ENCODE data around the gene LAMA5.

LAMA5 gene

GRCh38 chr20:62357681-62358080 is 9.4 kb downstream of the LAMA5 start:
- peak overlapping the region; percentile 47 to 68 for H3K27ac ChIP-seq (ENCODE audit: low read depth in 2 of 2, low read length in 2 of 2)
- H3K9ac ChIP-seq (ENCODE audit: low read depth in 1 of 2, low read length in 2 of 2) = no peak overlapping the region
- H3K9me3 ChIP-seq (ENCODE audit: control insufficient read depth in 2 of 2, low read length in 2 of 2) = no peaks in the 10 kb centered on the region
- no peaks in the 10 kb centered on the region for H3K27me3 ChIP-seq (ENCODE audit: control insufficient read depth in 2 of 2, insufficient read depth in 2 of 2, low read length in 2 of 2)
- H3K4me3 ChIP-seq (ENCODE audit: low read length in 2 of 2) = no peak overlapping the region
- no peaks in the 10 kb centered on the region for H3K36me3 ChIP-seq (ENCODE audit: control insufficient read depth in 2 of 2, insufficient read depth in 2 of 2, low read length in 2 of 2)
- peaks cover 21 to 34% of the 10 kb centered on the region in 2 donors for H3K4me1 ChIP-seq (ENCODE audit: control insufficient read depth in 2 of 2, insufficient read depth in 2 of 2, low read length in 2 of 2)

- peak overlapping the region in 1 of 2 donors; percentile 12 for H3K9ac ChIP-seq (ENCODE audit: low read depth in 1 of 2, low read length in 2 of 2)
- peaks cover 21 to 34% of the 10 kb centered on the region in 2 donors for H3K4me1 ChIP-seq (ENCODE audit: control insufficient read depth in 2 of 2, insufficient read depth in 2 of 2, low read length in 2 of 2)
- H3K36me3 ChIP-seq (ENCODE audit: control insufficient read depth in 2 of 2, insufficient read depth in 2 of 2, low read length in 2 of 2) = no peaks in the 10 kb centered on the region
- no peak overlapping the region for H3K4me3 ChIP-seq (ENCODE audit: low read length in 2 of 2)
- no peaks in the 10 kb centered on the region for H3K9me3 ChIP-seq (ENCODE audit: control insufficient read depth in 2 of 2, low read length in 2 of 2)
- peak overlapping the region; percentile 47 to 68 for H3K27ac ChIP-seq (ENCODE audit: low read depth in 2 of 2, low read length in 2 of 2)
- no peaks in the 10 kb centered on the region for H3K27me3 ChIP-seq (ENCODE audit: control insufficient read depth in 2 of 2, insufficient read depth in 2 of 2, low read length in 2 of 2)
Measured at GRCh38 chr20:62357187-62357667, 9.9 kb downstream of the LAMA5 start.

GRCh38 chr20:62356589-62357186 is 10.4 kb downstream of the LAMA5 start:
- Histone ChIP-seq H3K9ac (ENCODE audit: low read depth in 1 of 2, low read length in 2 of 2) (peak overlapping the region in 1 of 2 donors; percentile 12), H3K4me1 (ENCODE audit: control insufficient read depth in 2 of 2, insufficient read depth in 2 of 2, low read length in 2 of 2) (peaks cover 21 to 34% of the 10 kb centered on the region in 2 donors), H3K4me3 (ENCODE audit: low read length in 2 of 2) (no peak overlapping the region), H3K36me3 (ENCODE audit: control insufficient read depth in 2 of 2, insufficient read depth in 2 of 2, low read length in 2 of 2) (no peaks in the 10 kb centered on the region), H3K27ac (ENCODE audit: low read depth in 2 of 2, low read length in 2 of 2) (peak overlapping the region; percentile 47 to 68), H3K27me3 (ENCODE audit: control insufficient read depth in 2 of 2, insufficient read depth in 2 of 2, low read length in 2 of 2) (no peaks in the 10 kb centered on the region), H3K9me3 (ENCODE audit: control insufficient read depth in 2 of 2, low read length in 2 of 2) (no peaks in the 10 kb centered on the region)

- Histone ChIP-seq H3K27ac (ENCODE audit: low read depth in 2 of 2, low read length in 2 of 2) (peak overlapping the region; percentile 47 to 68), H3K36me3 (ENCODE audit: control insufficient read depth in 2 of 2, insufficient read depth in 2 of 2, low read length in 2 of 2) (no peaks in the 10 kb centered on the region), H3K9ac (ENCODE audit: low read depth in 1 of 2, low read length in 2 of 2) (no peak overlapping the region), H3K4me1 (ENCODE audit: control insufficient read depth in 2 of 2, insufficient read depth in 2 of 2, low read length in 2 of 2) (peaks cover 17 to 34% of the 10 kb centered on the region in 2 donors), H3K4me3 (ENCODE audit: low read length in 2 of 2) (no peak overlapping the region), H3K27me3 (ENCODE audit: control insufficient read depth in 2 of 2, insufficient read depth in 2 of 2, low read length in 2 of 2) (no peaks in the 10 kb centered on the region), H3K9me3 (ENCODE audit: control insufficient read depth in 2 of 2, low read length in 2 of 2) (no peaks in the 10 kb centered on the region)
Measured at GRCh38 chr20:62355878-62356588, 11.1 kb downstream of the LAMA5 start.

GRCh38 chr20:62355516-62355877 is 11.6 kb downstream of the LAMA5 start:
- Histone ChIP-seq H3K27me3 (ENCODE audit: control insufficient read depth in 2 of 2, insufficient read depth in 2 of 2, low read length in 2 of 2) (no peaks in the 10 kb centered on the region), H3K4me3 (ENCODE audit: low read length in 2 of 2) (no peak overlapping the region), H3K36me3 (ENCODE audit: control insufficient read depth in 2 of 2, insufficient read depth in 2 of 2, low read length in 2 of 2) (no peaks in the 10 kb centered on the region), H3K27ac (ENCODE audit: low read depth in 2 of 2, low read length in 2 of 2) (peak overlapping the region; percentile 47 to 68), H3K9ac (ENCODE audit: low read depth in 1 of 2, low read length in 2 of 2) (no peak overlapping the region), H3K9me3 (ENCODE audit: control insufficient read depth in 2 of 2, low read length in 2 of 2) (no peaks in the 10 kb centered on the region), H3K4me1 (ENCODE audit: control insufficient read depth in 2 of 2, insufficient read depth in 2 of 2, low read length in 2 of 2) (peaks cover 13 to 30% of the 10 kb centered on the region in 2 donors)

- no peak overlapping the region for H3K4me3 ChIP-seq (ENCODE audit: low read length in 2 of 2)
- no peaks in the 10 kb centered on the region for H3K36me3 ChIP-seq (ENCODE audit: control insufficient read depth in 2 of 2, insufficient read depth in 2 of 2, low read length in 2 of 2)
- H3K9ac ChIP-seq (ENCODE audit: low read depth in 1 of 2, low read length in 2 of 2) = no peak overlapping the region
- no peaks in the 10 kb centered on the region for H3K27me3 ChIP-seq (ENCODE audit: control insufficient read depth in 2 of 2, insufficient read depth in 2 of 2, low read length in 2 of 2)
- H3K9me3 ChIP-seq (ENCODE audit: control insufficient read depth in 2 of 2, low read length in 2 of 2) = no peaks in the 10 kb centered on the region
- H3K27ac ChIP-seq (ENCODE audit: low read depth in 2 of 2, low read length in 2 of 2) = peak overlapping the region; percentile 47 to 68
- peaks cover 13 to 30% of the 10 kb centered on the region in 2 donors for H3K4me1 ChIP-seq (ENCODE audit: control insufficient read depth in 2 of 2, insufficient read depth in 2 of 2, low read length in 2 of 2)
Measured at GRCh38 chr20:62354811-62355341, 12.2 kb downstream of the LAMA5 start.

GRCh38 chr20:62354031-62354808 is 12.9 kb downstream of the LAMA5 start:
- Histone ChIP-seq H3K4me1 (ENCODE audit: control insufficient read depth in 2 of 2, insufficient read depth in 2 of 2, low read length in 2 of 2) (peaks cover 13 to 30% of the 10 kb centered on the region in 2 donors), H3K4me3 (ENCODE audit: low read length in 2 of 2) (no peak overlapping the region), H3K27me3 (ENCODE audit: control insufficient read depth in 2 of 2, insufficient read depth in 2 of 2, low read length in 2 of 2) (no peaks in the 10 kb centered on the region), H3K9ac (ENCODE audit: low read depth in 1 of 2, low read length in 2 of 2) (no peak overlapping the region), H3K9me3 (ENCODE audit: control insufficient read depth in 2 of 2, low read length in 2 of 2) (no peaks in the 10 kb centered on the region), H3K36me3 (ENCODE audit: control insufficient read depth in 2 of 2, insufficient read depth in 2 of 2, low read length in 2 of 2) (no peaks in the 10 kb centered on the region), H3K27ac (ENCODE audit: low read depth in 2 of 2, low read length in 2 of 2) (no peak overlapping the region)

GRCh38 chr20:62353289-62354030 is 13.7 kb downstream of the LAMA5 start:
- no peak overlapping the region for H3K27ac ChIP-seq (ENCODE audit: low read depth in 2 of 2, low read length in 2 of 2)
- no peak overlapping the region for H3K4me3 ChIP-seq (ENCODE audit: low read length in 2 of 2)
- H3K9me3 ChIP-seq (ENCODE audit: control insufficient read depth in 2 of 2, low read length in 2 of 2) = no peaks in the 10 kb centered on the region
- no peaks in the 10 kb centered on the region for H3K36me3 ChIP-seq (ENCODE audit: control insufficient read depth in 2 of 2, insufficient read depth in 2 of 2, low read length in 2 of 2)
- H3K27me3 ChIP-seq (ENCODE audit: control insufficient read depth in 2 of 2, insufficient read depth in 2 of 2, low read length in 2 of 2) = no peaks in the 10 kb centered on the region
- no peak overlapping the region for H3K9ac ChIP-seq (ENCODE audit: low read depth in 1 of 2, low read length in 2 of 2)
- peaks cover 12 to 23% of the 10 kb centered on the region in 2 donors for H3K4me1 ChIP-seq (ENCODE audit: control insufficient read depth in 2 of 2, insufficient read depth in 2 of 2, low read length in 2 of 2)

- H3K9ac ChIP-seq (ENCODE audit: low read depth in 1 of 2, low read length in 2 of 2) = no peak overlapping the region
- H3K4me3 ChIP-seq (ENCODE audit: low read length in 2 of 2) = no peak overlapping the region
- no peaks in the 10 kb centered on the region for H3K9me3 ChIP-seq (ENCODE audit: control insufficient read depth in 2 of 2, low read length in 2 of 2)
- H3K4me1 ChIP-seq (ENCODE audit: control insufficient read depth in 2 of 2, insufficient read depth in 2 of 2, low read length in 2 of 2) = peaks cover 6 to 19% of the 10 kb centered on the region in 2 donors
- no peaks in the 10 kb centered on the region for H3K27me3 ChIP-seq (ENCODE audit: control insufficient read depth in 2 of 2, insufficient read depth in 2 of 2, low read length in 2 of 2)
- no peaks in the 10 kb centered on the region for H3K36me3 ChIP-seq (ENCODE audit: control insufficient read depth in 2 of 2, insufficient read depth in 2 of 2, low read length in 2 of 2)
- H3K27ac ChIP-seq (ENCODE audit: low read depth in 2 of 2, low read length in 2 of 2) = no peak overlapping the region
Measured at GRCh38 chr20:62352402-62353288, 14.5 kb downstream of the LAMA5 start.
